ENCODE measurements around the gene MEGF6. TPM values are rescaled to one million over a fixed set of nuclear protein-coding genes. Genes with fewer than 3 reads are reported as not detected.

The MEGF6 gene
- total and polyA plus RNA-seq, 11 donors = 1.9 to 16.2 (median 5.1) TPM

DNA sequence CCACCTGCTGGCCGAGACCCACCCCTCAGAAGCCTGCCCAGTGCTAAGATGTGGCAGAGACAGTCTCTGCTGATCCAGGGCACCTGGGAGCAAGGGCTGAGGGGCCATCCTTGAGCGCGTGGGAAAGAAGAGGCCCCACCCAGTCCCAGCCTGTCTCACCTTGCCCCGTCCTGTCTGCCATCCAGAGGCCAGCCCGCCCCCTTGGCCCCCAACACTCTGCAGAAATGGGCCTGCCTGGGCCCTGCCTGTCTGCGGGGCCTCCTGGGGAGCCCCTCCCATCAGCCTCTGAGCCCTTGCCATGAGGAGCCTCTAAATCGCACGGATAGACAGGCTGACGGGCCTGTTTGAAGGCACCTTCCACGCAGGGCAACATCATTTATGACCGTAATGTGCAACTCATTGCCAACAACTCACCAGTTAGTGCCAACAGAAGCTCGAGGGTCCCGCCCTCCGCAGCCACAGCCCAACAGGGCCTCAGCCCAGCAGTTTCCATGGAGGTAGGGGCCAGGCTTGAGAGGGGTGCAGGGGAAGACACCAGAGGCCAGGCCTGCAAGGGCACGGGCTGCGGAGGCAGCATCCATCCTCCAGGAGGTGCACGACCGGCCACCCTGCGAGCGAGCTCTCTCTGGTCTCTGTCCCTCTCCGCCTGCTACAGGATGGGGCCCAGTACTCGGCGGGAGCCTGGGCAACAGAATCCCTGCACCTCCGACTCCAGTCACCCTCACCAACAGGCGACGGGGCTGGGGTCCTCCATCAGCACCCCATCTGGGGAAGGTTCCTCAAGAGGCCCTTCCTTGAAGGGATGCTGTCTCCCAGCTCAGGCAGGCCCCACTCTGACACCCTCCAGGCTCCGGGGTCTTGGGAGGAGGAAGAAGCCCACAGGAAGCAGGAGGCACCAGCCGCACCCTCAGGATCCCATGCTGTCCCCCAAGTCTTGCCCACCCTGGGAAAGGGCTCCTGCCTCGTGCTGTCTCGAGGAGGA lies 78.0 kb downstream of the MEGF6 start:
- intact Hi-C loops (cut with DNase I) = no loop called here
- H3K4me3 ChIP-seq = no peak overlapping the region
- H3K27me3 ChIP-seq = no peaks in the 10 kb centered on the region
- peaks cover 5 to 33% (median 20%) of the 10 kb centered on the region in 12 donors for H3K4me1 ChIP-seq
- 82 to 89% (median 88%) methylated on average over 17 to 30 of the region's 30 CpGs for WGBS, 4 donors
- H3K27ac ChIP-seq = no peak overlapping the region
- H3K36me3 ChIP-seq = no peaks in the 10 kb centered on the region
- no peak for DNase-seq
- TF ChIP-seq POLR2A (IDR thresholded peaks at IDR 0.05) = no peak
- TF ChIP-seq, protein P1, sequence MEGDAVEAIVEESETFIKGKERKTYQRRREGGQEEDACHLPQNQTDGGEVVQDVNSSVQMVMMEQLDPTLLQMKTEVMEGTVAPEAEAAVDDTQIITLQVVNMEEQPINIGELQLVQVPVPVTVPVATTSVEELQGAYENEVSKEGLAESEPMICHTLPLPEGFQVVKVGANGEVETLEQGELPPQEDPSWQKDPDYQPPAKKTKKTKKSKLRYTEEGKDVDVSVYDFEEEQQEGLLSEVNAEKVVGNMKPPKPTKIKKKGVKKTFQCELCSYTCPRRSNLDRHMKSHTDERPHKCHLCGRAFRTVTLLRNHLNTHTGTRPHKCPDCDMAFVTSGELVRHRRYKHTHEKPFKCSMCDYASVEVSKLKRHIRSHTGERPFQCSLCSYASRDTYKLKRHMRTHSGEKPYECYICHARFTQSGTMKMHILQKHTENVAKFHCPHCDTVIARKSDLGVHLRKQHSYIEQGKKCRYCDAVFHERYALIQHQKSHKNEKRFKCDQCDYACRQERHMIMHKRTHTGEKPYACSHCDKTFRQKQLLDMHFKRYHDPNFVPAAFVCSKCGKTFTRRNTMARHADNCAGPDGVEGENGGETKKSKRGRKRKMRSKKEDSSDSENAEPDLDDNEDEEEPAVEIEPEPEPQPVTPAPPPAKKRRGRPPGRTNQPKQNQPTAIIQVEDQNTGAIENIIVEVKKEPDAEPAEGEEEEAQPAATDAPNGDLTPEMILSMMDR (IDR thresholded peaks at IDR 0.05) = no peak
- no peak for ATAC-seq
- H3K9me3 ChIP-seq = no peaks in the 10 kb centered on the region

DNA sequence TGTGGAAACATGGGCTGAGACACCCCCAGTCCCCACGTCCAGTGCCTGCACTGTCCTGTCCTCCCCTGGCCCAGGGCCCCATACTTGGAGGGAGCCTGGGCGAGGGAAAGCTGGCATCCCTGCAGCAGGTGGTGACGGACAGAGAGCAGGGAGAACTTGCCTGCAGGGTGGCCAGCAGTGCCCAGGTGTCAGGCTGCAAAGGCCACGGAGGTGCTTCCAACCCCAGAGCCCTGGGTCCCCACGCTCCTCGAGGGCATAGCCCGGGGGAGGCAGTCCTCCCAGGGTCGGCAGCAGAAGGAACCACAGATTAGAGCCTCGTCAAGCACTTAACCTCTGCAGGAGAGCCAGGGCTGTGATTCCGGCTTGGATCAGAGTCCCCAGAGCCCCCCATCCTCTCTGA lies 79.4 kb downstream of the MEGF6 start:
- TF ChIP-seq, protein P1 (IDR thresholded peaks at IDR 0.05) = no peak
- no peak for TF ChIP-seq POLR2A (IDR thresholded peaks at IDR 0.05)

GRCh38 chr1:3530926-3531818 lies 80.1 kb downstream of the MEGF6 start:
- Histone ChIP-seq H3K4me3 (peak overlapping the region; percentile 39 to 86 (median 69)), H3K27ac (peak overlapping the region; percentile 52 to 87 (median 76)), H3K27me3 (no peaks in the 10 kb centered on the region), H3K9me3 (no peaks in the 10 kb centered on the region), H3K36me3 (no peaks in the 10 kb centered on the region), H3K4me1 (peaks cover 5 to 33% (median 18%) of the 10 kb centered on the region in 12 donors)
- intact Hi-C loops (cut with DNase I) = no loop called here
- DNase-seq (peak; percentile 69 to 88 (median 85)), ATAC-seq (peak; percentile 34 to 75 (median 69))
- TF ChIP-seq, protein P1 (IDR thresholded peaks at IDR 0.05) = no peak
- TF ChIP-seq POLR2A (IDR thresholded peaks at IDR 0.05) = peak; percentile 36 to 93
- 0 to 2% (median 1%) methylated on average over 38 to 96 of the region's 96 CpGs for WGBS, 4 donors

More for the DNA sequence above, 79.4 kb downstream of the MEGF6 start:
- no peaks in the 10 kb centered on the region for H3K27me3 ChIP-seq
- H3K4me3 ChIP-seq = peak overlapping the region in 8 of 12 donors; percentile 59 to 85 (median 69)
- H3K4me1 ChIP-seq = peaks cover 5 to 33% (median 18%) of the 10 kb centered on the region in 12 donors
- ATAC-seq (peak in 2 of 4 donors; percentile 5 to 12), DNase-seq (peak in 1 of 5 donors; percentile 61)
- no peaks in the 10 kb centered on the region for H3K36me3 ChIP-seq
- H3K27ac ChIP-seq = peak overlapping the region in 5 of 12 donors; percentile 8 to 87 (median 82)
- 41 to 57% (median 47%) methylated on average over 9 to 10 of the region's 10 CpGs for WGBS, 4 donors
- H3K9me3 ChIP-seq = no peaks in the 10 kb centered on the region
- intact Hi-C loops (cut with DNase I) = no loop called here

All from heart left ventricle (tissue), 16 donors.